NCI-H510A (cell line): Measurements from ENCODE around the gene TULP4.

Experiments
- DNase-seq: peaks from one replicate; lab custom pipeline; 2025; lab: John Stamatoyannopoulos, UW

The TULP4 gene

DNA sequence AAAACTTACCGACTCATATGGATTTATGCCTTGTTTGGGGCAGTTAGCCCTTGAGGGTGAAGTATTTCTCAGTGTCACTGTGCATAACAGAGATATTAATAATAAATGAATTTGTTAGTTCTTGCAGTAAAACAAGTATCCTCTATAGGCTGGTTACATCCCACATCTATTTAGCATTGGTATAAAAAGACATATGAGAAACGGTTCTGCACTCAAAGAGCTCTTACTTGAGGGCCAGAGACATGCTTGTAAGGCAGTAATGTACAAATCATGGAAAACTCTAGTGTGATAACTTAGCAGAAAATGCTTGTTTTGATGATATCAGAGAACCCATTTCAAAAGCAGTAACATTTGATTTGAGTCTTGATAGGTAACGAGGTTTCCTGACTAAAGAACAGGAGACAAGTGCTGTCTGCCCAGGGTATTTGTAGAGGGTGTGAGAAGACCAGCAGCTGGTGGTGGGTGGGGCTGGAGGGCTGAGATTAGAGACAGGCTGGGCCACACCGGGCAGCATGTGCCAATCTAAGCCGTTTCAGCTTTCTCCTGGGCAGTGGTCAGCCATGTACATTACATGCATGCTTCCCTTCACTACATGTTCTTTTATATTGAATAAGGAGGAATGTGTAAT, 46.3 kb downstream of the TULP4 start:
- DNase-seq: no peak

- no peak for DNase-seq
These were observed 48.8 kb downstream of the TULP4 start for GRCh38 chr6:158361068-158361467.

DNA sequence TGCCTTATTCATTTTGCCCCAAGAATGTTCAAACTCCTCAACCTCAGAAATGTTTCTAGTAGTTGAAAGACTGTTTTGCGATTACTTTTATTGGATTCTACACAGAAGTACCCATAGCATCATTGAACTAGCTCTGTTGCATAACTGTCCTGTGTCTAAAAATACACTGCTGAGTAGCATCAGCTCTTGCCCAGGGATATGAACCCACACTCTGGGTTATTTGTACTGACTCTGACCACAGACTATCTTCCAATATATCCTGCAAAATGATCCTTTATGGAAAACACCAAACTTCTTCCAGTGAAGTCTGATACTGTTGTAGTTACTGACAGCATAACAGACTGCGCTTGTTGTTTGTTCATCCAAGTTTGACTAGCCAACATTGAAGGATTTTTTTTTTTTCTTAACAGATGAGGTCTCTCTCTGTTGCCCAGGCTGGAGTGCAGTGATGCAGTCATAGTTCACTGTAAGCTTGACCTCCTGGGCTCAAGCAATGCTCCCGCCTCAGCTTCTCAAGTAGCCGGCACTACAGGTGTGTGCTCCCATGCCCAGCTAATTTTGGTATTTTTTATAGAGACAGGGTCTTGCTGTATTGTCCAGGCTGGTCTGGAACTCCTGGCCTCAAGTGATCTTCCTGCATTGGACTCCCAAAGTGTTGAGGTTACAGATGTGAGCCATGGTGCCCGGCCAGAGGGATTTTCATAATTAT, 49.9 kb downstream of the TULP4 start:
- DNase-seq: no peak

GRCh38 chr6:158366363-158366762, 54.1 kb downstream of the TULP4 start:
- DNase-seq: no peak

DNA sequence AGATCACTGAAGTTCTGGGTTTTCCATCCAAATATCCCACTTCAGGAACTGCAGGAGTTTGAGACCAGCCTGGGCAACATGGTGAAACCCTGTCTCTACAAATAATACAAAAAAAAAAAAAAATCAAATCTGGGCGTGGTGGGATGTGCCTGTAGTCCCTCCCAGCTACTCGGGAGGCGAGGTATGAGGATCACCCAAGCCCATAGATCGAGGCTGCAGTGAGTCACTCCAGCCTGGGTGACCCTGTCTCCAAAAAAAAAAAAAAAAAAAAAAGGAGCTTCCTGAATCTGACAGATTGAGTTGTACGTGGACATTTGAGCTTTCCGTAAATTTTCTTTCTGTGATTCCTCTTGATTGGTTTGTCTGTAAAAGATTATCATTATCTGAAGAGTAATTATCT, 55.6 kb downstream of the TULP4 start:
- no peak for DNase-seq

DNA sequence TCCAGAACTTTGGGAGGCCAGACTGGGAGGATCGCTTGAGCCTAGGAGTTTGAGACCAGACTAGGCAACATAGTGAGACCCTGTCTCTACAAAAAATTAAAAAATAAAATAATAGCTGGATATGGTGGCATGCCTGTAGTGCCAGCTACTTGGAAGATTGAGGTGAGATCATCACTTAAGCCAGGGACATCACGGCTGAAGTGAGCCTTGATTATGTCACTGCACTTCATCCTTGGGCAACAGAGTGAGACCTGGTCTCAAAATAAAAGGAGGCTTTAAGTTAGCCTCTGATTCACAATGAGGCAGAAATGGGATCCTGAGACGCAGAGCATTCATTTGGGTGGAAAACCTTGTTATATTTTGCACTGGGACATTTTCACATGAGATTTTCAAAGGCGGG, 57.0 kb downstream of the TULP4 start:
- no peak for DNase-seq

DNA sequence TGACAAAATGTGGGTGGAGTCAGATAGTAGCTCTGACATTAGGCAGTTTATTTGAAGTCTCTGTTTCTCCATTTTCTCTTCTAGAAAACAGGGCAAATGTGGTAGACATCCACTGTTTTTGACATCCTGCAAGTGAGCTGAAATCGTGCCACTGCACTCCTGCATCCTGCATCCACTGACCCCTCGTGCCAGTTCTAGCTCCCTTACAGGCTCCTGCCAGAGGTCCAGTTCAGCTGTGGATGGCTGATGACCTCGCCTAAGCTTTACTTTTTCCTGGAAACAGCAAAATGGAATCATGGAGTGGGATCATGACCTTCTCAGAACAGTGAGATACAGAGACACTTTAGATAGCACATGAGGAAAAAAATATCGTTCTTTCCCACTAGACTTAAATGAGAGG, 58.5 kb downstream of the TULP4 start:
- no peak for DNase-seq

- DNase-seq: no peak
These were observed 59.0 kb downstream of the TULP4 start for GRCh38 chr6:158371261-158371660.

GRCh38 chr6:158372574-158372973, 60.3 kb downstream of the TULP4 start:
- DNase-seq: no peak

- DNase-seq: no peak
These were observed 60.9 kb downstream of the TULP4 start for GRCh38 chr6:158373214-158373613.

- no peak for DNase-seq
These were observed 61.8 kb downstream of the TULP4 start for GRCh38 chr6:158374020-158374419.

DNA sequence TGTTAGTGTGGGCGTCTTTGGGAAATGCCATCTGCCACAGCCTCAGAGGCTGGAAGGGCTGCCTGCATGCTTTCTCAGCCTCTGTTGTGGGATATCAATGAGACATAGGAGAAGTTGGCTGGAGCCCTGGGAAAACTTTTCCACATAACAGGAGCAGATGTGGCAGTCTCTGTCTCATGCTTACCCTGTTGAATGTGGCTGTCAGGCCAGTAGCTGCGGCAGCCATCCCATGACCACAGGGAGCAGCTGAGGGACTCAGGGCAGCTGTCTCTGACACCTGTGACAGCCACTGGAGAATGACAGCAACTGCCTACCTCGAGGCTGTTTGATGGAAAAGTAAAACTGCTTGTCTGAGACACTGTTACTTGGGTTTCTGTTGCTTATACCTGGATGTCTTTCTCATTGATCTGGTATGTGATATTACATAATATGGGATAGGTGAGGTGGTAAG, 64.4 kb downstream of the TULP4 start:
- no peak for DNase-seq

- DNase-seq: no peak
These were observed 65.6 kb downstream of the TULP4 start for GRCh38 chr6:158377860-158378259.

DNA sequence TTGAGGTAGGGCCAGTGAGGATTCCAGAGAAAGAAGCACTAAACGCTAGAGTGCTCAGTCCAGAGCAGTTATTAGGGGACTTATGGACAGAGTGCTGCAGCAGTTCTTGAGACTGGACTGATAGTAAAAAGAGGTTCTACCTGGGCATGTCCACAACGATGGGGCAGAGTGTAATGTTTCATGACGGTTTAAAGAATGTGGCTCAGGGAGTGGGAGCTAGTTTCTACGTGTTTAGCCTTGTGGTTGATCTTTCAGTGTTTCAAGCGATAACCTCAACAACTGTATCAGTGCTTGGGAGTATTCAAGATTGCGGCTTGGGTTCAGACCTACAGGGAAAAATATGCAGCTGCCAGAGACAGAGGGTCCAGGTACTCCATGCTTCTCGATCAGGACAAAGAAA, 67.1 kb downstream of the TULP4 start:
- DNase-seq: no peak

GRCh38 chr6:158381214-158381613, 68.9 kb downstream of the TULP4 start:
- no peak for DNase-seq

- no peak for DNase-seq
These were observed 70.2 kb downstream of the TULP4 start for GRCh38 chr6:158382491-158382890.

- DNase-seq: no peak
These were observed 70.8 kb downstream of the TULP4 start for GRCh38 chr6:158383057-158383456.

DNA sequence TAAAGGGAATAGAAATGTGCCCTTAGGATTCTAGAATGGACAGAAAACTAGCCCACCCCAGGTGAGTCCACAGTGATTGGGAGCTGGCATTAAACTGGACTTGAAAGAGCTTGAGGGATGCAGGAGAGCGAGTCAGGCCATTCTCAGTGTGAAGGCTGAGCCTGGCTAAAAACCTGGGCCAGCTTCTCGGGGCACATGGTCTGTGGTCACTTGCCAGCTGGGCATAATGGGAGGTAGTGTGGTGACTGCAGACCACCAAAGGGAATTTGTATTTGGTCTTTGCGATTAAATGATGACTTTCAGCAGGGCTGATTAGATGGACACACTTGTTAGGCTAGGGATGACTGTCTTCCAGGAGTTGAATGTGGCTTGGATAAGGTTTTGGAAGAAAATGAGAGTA, 71.3 kb downstream of the TULP4 start:
- no peak for DNase-seq

GRCh38 chr6:158384671-158385110, 72.4 kb downstream of the TULP4 start:
- no peak for DNase-seq

GRCh38 chr6:158387036-158387435, 74.8 kb downstream of the TULP4 start:
- no peak for DNase-seq

GRCh38 chr6:158387578-158387977, 75.3 kb downstream of the TULP4 start:
- no peak for DNase-seq

GRCh38 chr6:158388727-158389126, 76.5 kb downstream of the TULP4 start:
- DNase-seq: no peak

DNA sequence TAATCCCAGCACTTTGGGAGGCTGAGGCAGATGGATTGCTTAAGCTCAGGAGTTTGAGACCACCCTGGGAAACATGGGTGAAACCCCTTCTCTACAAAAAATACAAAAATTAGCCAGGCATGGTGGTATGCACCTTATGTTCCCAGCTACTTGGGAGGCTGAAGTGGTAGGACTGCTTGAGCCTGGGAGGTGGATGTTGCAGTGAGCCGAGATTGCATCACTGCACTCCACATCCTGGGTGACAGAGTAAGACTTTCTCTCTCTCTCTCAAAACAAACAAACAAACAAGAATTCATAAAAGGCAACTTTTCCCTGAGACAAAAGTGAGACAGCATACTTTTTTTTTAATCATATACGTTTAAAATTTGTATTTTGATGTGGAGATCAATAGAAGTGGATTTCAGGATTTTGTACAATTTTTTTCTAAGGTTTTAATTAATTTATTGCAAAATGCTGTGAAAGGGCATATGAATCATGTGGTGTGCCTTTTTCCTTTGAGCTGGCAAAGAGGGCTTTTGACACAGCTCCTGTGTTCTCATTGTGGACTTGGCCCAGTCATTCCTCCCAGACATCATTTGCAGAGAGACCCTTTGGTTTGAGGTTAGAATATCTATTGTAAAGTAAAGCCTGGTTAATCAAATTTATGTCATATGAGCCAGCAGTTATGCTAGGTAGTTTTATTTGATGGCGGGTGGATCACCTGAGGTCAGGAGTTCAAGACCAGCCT, 77.1 kb downstream of the TULP4 start:
- no peak for DNase-seq
